Stimulated activated CD8-positive, alpha-beta memory T cell treated with anti-CD3 and anti-CD28 coated beads, Interleukin-15, amount 100 ng/mL, for 1 hour (primary cell): ENCODE results near the gene YWHAE.
"Not testable (repeated sequence)": the region's sequence is repeated elsewhere in the genome, so short reads cannot be mapped to it uniquely, and the experiment has no call there.

Experiments used
- DNase-seq: peaks from one replicate; pipeline ENCODE4 v3.0.0-alpha.2; 2020; ENCODE audit warnings: low read depth

The YWHAE gene

DNA sequence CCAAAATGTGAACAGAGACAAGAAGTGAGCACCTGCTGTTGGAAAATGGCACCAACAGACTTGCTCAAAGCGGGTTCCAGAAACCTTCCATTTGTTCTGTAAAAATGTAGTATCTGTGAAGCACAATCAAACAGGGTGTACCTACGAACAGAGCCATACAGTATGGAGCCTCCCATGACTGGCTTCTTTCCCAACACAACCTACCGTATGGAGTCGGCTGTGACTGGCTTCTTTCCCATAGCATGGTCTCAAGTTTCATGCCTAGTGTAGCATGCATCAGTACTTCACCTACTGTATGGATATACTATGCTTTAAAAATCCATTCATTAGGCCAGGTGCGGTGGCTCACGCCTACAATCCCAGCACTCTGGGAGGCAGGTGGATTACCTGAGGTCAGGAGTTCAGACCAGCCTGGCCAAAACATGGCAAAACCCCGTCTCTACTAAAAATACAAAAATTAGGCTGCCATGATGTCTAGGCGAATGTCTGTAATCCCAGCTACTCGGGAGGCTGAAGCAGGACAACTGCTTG, 26.2 kb downstream of the YWHAE start:
- DNase-seq, result no peak

DNA sequence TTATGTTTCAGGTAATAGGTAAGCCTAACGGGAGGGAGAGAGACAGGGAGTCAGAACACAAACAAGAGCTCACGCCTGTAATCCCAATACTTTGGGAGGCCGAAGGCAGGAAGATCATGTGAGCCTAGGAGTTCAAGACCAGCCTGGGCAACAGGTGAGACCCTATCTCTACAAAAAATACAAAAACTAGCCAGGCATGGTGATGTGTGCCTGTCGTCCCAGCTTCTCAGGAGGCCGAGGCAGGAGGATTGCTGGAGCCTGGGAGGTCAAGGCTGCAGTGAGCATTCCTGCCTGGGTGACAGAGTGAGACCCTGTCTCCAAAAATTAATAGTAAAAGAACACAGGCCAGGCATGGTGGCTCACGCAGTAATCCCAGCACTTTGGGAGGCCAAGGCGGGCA, 27.4 kb downstream of the YWHAE start:
- no peak for DNase-seq

DNA sequence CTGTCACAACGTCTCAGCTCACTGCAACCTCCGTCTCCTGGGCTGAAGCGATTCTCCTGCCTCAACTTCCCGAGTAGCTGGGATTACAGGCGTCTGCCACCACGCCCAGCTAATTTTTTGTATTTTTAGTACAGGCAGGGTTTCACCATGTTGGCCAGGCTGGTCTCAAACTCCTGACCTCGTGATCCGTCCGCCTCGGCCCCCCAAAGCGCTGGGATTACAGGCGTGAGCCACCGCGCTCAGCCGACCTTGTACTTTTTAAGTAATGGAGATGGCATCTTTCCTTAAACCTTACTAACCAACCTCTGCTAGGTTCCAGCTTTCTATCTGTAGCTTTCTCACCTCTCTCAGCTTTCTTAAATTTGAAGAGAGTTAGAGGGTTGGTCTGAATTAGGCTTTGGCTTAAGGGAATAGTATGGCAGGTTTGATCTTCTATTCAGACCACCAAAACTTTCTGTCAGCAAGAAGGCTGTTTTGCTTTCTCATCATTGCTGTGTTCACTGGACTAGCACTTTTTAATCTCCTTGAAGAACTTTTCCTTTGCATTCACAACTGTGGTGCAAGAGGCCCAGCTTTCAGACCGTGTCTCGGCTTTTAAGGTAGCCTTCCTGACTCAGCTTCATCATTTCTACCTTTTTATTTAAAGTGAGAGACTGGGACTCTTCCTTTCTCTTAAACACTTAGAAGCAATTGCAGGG, 28.0 kb downstream of the YWHAE start:
- DNase-seq, result no peak

DNA sequence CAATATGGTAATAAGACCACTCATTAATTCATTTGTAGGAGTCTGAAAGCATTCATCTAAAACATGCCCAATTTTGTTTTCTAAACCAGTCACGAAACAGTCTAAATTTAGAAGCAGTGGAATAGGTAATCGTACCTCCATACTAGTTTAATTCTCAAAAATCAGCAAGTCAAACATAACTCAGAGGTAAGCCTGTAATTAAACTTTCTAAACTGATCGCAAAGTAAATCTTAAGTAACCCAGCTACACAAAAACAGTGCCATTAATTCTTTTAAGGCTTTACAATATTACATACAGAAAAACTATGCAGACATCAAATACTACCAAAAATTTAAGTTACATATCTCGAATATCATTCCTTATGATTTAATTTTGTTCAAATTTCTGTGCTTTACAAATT, 31.4 kb downstream of the YWHAE start:
- DNase-seq, result no peak

DNA sequence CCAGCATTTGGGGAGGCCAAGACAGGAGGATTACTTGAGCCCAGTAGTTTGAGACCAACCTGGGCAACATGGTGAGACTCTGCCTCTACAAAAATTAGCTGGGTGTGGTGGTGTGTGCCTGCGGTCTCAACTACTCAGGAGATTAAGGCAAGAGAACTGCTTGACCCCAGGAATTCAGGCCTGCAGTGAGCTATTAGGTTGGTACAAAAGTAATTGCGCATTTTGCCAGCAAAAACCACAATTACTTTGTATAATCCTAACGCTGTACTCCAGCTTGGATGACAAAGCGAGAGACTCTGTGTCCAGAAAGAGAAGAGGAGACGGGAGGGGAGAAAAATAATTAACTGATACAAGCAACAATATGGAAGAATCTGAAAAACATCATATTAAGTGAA, 32.7 kb downstream of the YWHAE start:
- no peak for DNase-seq

GRCh38 chr17:1366234-1366633, 33.8 kb downstream of the YWHAE start:
- DNase-seq, result no peak

- peak; percentile 24 for DNase-seq
Measured at GRCh38 chr17:1365445-1366039, 34.5 kb downstream of the YWHAE start.

DNA sequence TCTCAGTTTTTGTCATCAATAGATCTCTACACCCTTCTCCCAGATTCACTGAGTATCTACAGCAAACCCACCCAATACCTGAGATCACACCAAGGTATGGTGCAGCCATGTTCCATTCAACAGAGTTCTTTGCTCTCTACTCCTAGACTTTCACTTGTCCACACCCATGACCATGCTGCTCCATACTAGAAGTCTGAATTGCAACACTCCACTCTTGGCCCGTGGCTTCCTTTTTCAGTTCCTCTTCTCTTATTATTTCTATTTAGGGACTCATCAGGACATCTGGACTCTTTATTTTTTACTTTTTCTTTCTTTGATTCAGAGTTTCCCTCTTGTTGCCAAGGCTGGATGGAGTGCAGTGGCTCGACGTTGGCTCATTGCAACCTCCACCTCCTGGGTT, 37.1 kb downstream of the YWHAE start:
- DNase-seq, result no peak

- DNase-seq, result no peak
Measured at GRCh38 chr17:1362065-1362848, 37.8 kb downstream of the YWHAE start.

DNA sequence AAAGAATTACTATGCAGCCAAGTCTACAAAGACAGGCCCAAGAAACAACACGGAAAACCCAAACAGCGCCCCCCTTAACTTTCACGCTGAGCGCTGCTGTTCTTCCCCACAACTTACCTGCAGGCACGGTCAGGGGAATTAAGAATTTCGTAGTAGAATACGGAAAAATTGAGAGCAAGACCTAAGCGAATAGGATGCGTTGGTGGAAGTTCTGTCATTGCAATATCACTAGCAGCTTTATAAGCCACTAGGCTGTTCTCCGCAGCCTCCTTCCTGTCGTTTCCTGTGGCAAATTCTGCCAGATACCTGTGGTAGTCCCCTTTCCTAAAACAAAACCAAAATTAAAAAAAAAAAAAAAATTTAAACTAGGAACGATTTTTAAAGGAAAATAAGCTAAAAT, 39.0 kb downstream of the YWHAE start:
- no peak for DNase-seq

- not testable (repeated sequence) for DNase-seq
Measured at GRCh38 chr17:1360315-1360714, 39.7 kb downstream of the YWHAE start.

DNA sequence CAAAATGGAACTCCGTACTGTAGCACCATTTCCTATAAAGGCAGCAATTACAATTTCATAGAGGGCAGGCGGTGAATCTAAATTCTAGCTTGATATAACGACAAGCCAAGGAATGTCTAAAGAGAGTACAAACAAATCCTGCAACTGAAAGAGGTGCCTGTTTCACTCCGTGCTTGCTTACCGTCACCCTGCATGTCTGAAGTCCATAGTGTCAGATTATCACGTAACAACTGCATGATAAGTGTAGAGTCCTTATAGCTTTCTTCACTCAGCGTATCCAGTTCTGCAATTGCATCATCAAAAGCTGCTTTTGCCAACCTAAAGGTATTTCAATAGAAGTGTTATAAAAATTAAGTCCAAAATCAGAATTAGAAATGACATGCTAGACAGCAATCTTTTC, 46.0 kb downstream of the YWHAE start:
- DNase-seq, result no peak

- not testable (repeated sequence) for DNase-seq
Measured at GRCh38 chr17:1352530-1352929, 47.5 kb downstream of the YWHAE start.

- DNase-seq, result no peak
Measured at GRCh38 chr17:1351971-1352370, 48.1 kb downstream of the YWHAE start.

DNA sequence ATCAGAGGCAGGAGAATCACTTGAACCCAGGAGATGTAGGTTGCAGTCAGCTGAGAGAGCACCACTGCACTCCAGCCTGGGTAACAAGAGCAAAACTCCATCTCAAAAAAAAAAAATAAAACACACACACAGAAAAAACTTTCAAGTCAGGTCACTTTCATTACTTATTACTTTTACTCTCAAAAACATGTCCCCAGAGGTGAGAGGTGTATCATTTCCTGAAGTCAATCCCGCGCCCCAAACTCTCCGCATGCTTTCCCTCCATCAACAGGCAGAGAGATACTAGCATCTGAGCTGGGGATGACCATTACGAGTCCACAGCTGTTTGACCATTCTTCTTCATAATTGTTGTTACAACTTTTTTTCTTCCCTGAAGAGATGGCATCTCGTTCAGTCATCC, 48.7 kb downstream of the YWHAE start:
- no peak for DNase-seq

DNA sequence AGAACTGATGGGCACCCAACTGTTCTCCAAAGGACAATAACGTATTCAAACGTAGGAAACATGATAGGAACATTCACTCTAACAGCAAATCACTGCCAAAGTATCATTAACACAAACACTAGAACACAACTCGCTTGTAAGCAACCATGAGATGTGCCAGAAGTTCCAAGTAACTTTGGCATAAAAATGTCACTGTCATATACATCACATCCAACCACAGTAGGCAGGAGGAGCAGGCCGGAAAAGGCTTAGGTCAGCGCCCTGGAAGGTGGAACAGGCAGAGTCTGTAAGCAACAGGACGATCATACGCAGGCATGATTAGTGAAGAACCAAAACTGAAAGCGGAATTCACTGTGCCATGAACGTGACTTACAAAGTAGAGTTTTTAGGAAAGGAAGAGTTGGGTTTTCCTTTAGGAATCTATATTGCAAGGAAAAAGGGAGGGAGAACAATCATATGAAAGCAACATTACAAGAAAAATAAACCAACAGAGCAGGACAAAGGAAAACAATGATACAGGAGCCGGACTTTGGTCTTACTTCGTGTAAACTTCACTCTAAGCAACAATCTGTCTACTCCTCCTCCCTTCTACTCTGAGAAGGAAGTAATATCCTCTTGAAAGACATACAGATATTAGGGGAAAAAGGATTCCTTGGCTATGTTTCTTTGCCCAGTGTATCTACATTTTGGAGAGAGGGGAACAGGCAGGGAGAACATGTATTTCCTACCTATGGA, 52.3 kb downstream of the YWHAE start:
- DNase-seq, result no peak

- no peak for DNase-seq
Measured at GRCh38 chr17:1344521-1344920, 55.5 kb downstream of the YWHAE start.

- DNase-seq, result no peak
Measured at GRCh38 chr17:1343554-1343953, 56.5 kb downstream of the YWHAE start.

DNA sequence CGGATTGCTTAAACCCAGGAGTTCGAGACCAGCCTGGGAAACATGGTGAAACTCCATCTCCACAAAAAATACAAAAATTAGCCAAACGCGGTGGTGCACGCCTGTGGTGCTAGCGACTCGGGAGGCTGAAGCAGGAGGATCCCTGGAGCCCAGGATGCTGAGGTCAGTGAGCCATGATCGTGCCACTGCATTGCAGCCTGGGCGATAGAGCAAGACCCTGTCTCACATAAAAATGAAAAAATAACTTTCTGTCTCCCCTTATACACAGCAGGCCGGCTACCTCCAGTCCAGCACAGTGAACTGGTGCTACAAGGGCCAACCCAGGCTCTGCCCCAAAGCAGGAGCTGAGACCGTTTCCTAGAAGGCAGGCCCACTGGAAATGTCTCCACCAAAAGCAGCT, 59.7 kb downstream of the YWHAE start:
- no peak for DNase-seq

DNA sequence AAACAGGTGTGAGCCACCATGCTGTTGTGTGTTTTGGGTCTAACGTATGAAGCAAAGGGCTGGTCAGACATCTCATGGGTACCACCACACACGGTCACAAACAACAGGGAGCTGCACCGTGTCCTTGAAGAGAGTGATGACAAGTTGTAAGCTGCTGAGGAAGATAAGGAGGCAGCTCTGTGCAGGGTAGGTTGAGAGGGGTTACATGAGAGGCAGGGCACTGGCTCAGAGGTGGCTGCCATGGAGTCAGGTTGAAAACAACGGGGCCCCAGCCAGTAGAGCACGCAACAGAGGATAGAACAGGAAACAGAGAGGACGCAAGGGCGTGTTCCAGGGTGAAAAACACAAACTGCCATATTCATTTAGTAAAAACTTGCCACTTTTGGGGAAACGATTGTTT, 68.3 kb downstream of the YWHAE start:
- no peak for DNase-seq

DNA sequence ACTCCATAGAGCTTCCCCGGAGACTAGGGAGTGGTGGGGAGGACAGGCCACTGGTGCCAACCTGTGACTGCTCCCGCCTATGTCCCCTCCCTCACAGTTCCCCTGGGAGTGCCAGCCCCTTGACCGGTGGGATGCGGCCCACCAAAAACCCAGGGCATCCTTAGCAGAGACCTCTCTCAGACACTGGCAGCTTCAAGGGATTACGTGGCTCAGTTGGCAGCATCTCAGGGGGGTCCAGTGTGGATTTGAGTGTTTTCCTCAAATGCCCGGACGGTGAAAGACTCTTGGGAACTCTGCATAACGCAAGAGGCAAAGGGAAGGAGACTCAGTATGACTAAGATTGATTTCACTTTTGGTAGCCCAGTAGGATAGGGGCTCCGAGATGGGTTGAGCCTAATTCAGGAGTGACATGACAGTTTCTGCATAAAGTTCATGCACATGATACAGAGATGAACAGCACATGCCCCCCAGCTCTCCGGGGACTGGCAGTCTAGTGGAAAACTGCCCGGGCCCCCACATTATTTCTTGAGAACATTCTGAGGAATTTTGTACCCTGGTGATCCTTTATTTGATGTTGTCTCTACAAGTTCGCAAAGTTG, 70.2 kb downstream of the YWHAE start:
- no peak for DNase-seq

DNA sequence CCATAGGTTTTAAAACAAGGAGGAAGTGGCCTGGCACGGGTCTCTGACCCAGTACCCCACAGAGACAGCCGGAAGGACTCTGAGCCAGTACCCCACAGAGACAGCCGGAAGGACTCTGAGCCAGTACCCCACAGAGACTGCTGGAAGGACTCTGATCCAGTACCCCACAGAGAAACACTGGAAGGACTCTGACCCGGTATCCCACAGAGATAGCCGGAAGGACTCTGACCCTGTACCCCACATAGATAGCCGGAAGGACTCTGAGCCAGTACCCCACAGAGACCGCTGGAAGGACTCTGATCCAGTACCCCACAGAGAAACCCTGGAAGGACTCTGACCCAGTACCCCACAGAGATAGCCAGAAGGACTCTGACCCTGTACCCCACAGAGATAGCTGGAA, 71.6 kb downstream of the YWHAE start:
- DNase-seq, result no peak
